AG09319 (cell line): ENCODE measurements around the gene SLC6A20.

ENCODE experiments used
- DNase-seq: peaks from one replicate; pipeline ENCODE4 v3.0.0-alpha.2; 2010; ENCODE audit warnings: low read depth; ENCODE audit errors: extremely low read depth
- CTCF ChIP-seq: IDR thresholded peaks from 2 replicates; pipeline ENCODE4 v1.5.1; 2011; ENCODE audit warnings: low read depth, mild to moderate bottlenecking, inconsistent platforms, low read length, moderate library complexity

The SLC6A20 gene

GRCh38 chr3:45773072-45773471, 23.3 kb downstream of the SLC6A20 start:
- TF ChIP-seq CTCF = no peak
- DNase-seq = no peak

GRCh38 chr3:45772341-45773035, 23.8 kb downstream of the SLC6A20 start:
- TF ChIP-seq CTCF = no peak
- DNase-seq = no peak

GRCh38 chr3:45771831-45772230, 24.5 kb downstream of the SLC6A20 start:
- no peak for TF ChIP-seq CTCF
- DNase-seq = no peak

GRCh38 chr3:45771166-45771775, 25.1 kb downstream of the SLC6A20 start:
- TF ChIP-seq CTCF = no peak
- no peak for DNase-seq

- DNase-seq = no peak
- TF ChIP-seq CTCF = no peak
Measured at GRCh38 chr3:45765958-45766357, 30.4 kb downstream of the SLC6A20 start.

GRCh38 chr3:45765266-45765851, 31.0 kb downstream of the SLC6A20 start:
- no peak for TF ChIP-seq CTCF
- no peak for DNase-seq

GRCh38 chr3:45763303-45763675, 33.0 kb downstream of the SLC6A20 start:
- no peak for DNase-seq
- no peak for TF ChIP-seq CTCF
